ENCODE measurements around the gene ELAVL4. TPM values are rescaled to one million over a fixed set of nuclear protein-coding genes. Genes with fewer than 3 reads are reported as not detected.

The ELAVL4 gene
- total RNA-seq, 3 donors from 2014 or later (not counting 1 experiment from before 2014, with no cell fraction given): not detected

- Mint-ChIP-seq H3K9me3 (peaks cover 0 to 13% of the 10 kb centered on the region in 2 donors), H3K4me3 (no peak overlapping the region), H3K27ac (no peak overlapping the region), H3K36me3 (no peaks in the 10 kb centered on the region), H3K4me1 (no peaks in the 10 kb centered on the region), H3K27me3 (ENCODE audit: low read depth in 2 of 2) (peaks cover 0 to 6% of the 10 kb centered on the region in 2 donors)
- 77% methylated on average over 3 of the region's 3 CpGs for WGBS (ENCODE audit: insufficient coverage)
- Histone ChIP-seq H3K4me1 (ENCODE audit: control insufficient read depth, insufficient read depth, low read length) (no peaks in the 10 kb centered on the region), H3K9me3 (ENCODE audit: control insufficient read depth, insufficient read depth, low read length) (no peaks in the 10 kb centered on the region), H3K36me3 (ENCODE audit: control insufficient read depth, insufficient read depth, low read length) (no peaks in the 10 kb centered on the region), H3K4me3 (ENCODE audit: low read length) (no peak overlapping the region), H3K27ac (ENCODE audit: low read length) (no peak overlapping the region), H3K27me3 (ENCODE audit: control insufficient read depth, insufficient read depth, low read length) (no peaks in the 10 kb centered on the region)
- DNase-seq (no peak), ATAC-seq (no peak)
- intact Hi-C loops (cut with micrococcal nuclease): no loop called here
- TF ChIP-seq CTCF (IDR thresholded peaks at IDR 0.05): no peak
Observed at GRCh38 chr1:50232336-50232735, 123.6 kb downstream of the ELAVL4 start.

- Mint-ChIP-seq H3K27ac (no peak overlapping the region), H3K4me1 (no peaks in the 10 kb centered on the region), H3K9me3 (peaks cover 0 to 13% of the 10 kb centered on the region in 2 donors), H3K27me3 (ENCODE audit: low read depth in 2 of 2) (peaks cover 0 to 6% of the 10 kb centered on the region in 2 donors), H3K36me3 (no peaks in the 10 kb centered on the region), H3K4me3 (no peak overlapping the region)
- no peak overlapping the region for H3K27ac ChIP-seq (ENCODE audit: low read length)
- H3K9me3 ChIP-seq (ENCODE audit: control insufficient read depth, insufficient read depth, low read length): no peaks in the 10 kb centered on the region
- TF ChIP-seq CTCF (IDR thresholded peaks at IDR 0.05): no peak
- 38% methylated on average over 3 of the region's 3 CpGs for WGBS (ENCODE audit: insufficient coverage)
- H3K4me1 ChIP-seq (ENCODE audit: control insufficient read depth, insufficient read depth, low read length): no peaks in the 10 kb centered on the region
- no peak for DNase-seq
- H3K36me3 ChIP-seq (ENCODE audit: control insufficient read depth, insufficient read depth, low read length): no peaks in the 10 kb centered on the region
- no peak overlapping the region for H3K4me3 ChIP-seq (ENCODE audit: low read length)
- no peaks in the 10 kb centered on the region for H3K27me3 ChIP-seq (ENCODE audit: control insufficient read depth, insufficient read depth, low read length)
- no peak for ATAC-seq
- intact Hi-C loops (cut with micrococcal nuclease): no loop called here
Observed at GRCh38 chr1:50236656-50237055, 127.9 kb downstream of the ELAVL4 start.

- H3K4me3 Mint-ChIP-seq: no peak overlapping the region
- peaks cover 0 to 13% of the 10 kb centered on the region in 2 donors for H3K9me3 Mint-ChIP-seq
- H3K9me3 ChIP-seq (ENCODE audit: control insufficient read depth, insufficient read depth, low read length): no peaks in the 10 kb centered on the region
- no peak overlapping the region for H3K27ac Mint-ChIP-seq
- H3K4me1 Mint-ChIP-seq: no peaks in the 10 kb centered on the region
- no peaks in the 10 kb centered on the region for H3K36me3 ChIP-seq (ENCODE audit: control insufficient read depth, insufficient read depth, low read length)
- 84% methylated on average over 6 of the region's 6 CpGs for WGBS (ENCODE audit: insufficient coverage)
- H3K4me1 ChIP-seq (ENCODE audit: control insufficient read depth, insufficient read depth, low read length): no peaks in the 10 kb centered on the region
- DNase-seq: no peak
- intact Hi-C loops (cut with micrococcal nuclease): no loop called here
- no peak for TF ChIP-seq CTCF (IDR thresholded peaks at IDR 0.05)
- H3K27ac ChIP-seq (ENCODE audit: low read length): no peak overlapping the region
- H3K36me3 Mint-ChIP-seq: no peaks in the 10 kb centered on the region
- peaks cover 0 to 6% of the 10 kb centered on the region in 2 donors for H3K27me3 Mint-ChIP-seq (ENCODE audit: low read depth in 2 of 2)
- no peak for ATAC-seq
- H3K27me3 ChIP-seq (ENCODE audit: control insufficient read depth, insufficient read depth, low read length): no peaks in the 10 kb centered on the region
- no peak overlapping the region for H3K4me3 ChIP-seq (ENCODE audit: low read length)
Observed at GRCh38 chr1:50237056-50237455, 128.3 kb downstream of the ELAVL4 start.

- intact Hi-C loops (cut with micrococcal nuclease): no loop called here
- WGBS (ENCODE audit: insufficient coverage): 33% methylated on average over 5 of the region's 5 CpGs
- ATAC-seq (no peak), DNase-seq (no peak)
- Histone ChIP-seq H3K4me1 (ENCODE audit: control insufficient read depth, insufficient read depth, low read length) (no peaks in the 10 kb centered on the region), H3K4me3 (ENCODE audit: low read length) (no peak overlapping the region), H3K36me3 (ENCODE audit: control insufficient read depth, insufficient read depth, low read length) (no peaks in the 10 kb centered on the region), H3K27me3 (ENCODE audit: control insufficient read depth, insufficient read depth, low read length) (no peaks in the 10 kb centered on the region), H3K9me3 (ENCODE audit: control insufficient read depth, insufficient read depth, low read length) (no peaks in the 10 kb centered on the region), H3K27ac (ENCODE audit: low read length) (no peak overlapping the region)
- no peaks in the 10 kb centered on the region for H3K4me1 Mint-ChIP-seq
- H3K27me3 Mint-ChIP-seq (ENCODE audit: low read depth in 2 of 2): peaks cover 2 to 12% of the 10 kb centered on the region in 2 donors
- peaks cover 0 to 2% of the 10 kb centered on the region in 2 donors for H3K9me3 Mint-ChIP-seq
- no peak overlapping the region for H3K4me3 Mint-ChIP-seq
- H3K27ac Mint-ChIP-seq: no peak overlapping the region
- no peak for TF ChIP-seq CTCF (IDR thresholded peaks at IDR 0.05)
- no peaks in the 10 kb centered on the region for H3K36me3 Mint-ChIP-seq
Observed at GRCh38 chr1:50243939-50244338, 135.2 kb downstream of the ELAVL4 start.
